Measurements from ENCODE around the gene HHAT.

DNA sequence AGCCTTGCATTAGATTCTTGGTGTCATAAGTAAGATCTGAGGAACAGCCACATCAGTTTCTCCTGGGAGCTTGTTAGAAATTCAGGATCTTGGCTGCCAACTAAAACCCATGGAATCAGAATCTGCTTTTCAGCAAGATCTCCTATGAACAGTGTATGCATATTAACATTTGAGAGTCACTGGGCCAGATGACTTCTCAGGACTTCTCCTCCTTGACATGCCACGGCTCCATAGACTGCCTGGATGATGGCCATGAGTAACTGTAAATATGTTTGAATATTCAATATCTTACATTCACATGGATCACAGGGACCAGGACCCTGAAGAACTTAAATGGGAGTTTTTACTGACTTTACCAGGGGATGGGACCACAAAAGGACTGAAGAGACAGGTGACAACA, 148.0 kb downstream of the HHAT start:
- TF ChIP-seq, protein P1, sequence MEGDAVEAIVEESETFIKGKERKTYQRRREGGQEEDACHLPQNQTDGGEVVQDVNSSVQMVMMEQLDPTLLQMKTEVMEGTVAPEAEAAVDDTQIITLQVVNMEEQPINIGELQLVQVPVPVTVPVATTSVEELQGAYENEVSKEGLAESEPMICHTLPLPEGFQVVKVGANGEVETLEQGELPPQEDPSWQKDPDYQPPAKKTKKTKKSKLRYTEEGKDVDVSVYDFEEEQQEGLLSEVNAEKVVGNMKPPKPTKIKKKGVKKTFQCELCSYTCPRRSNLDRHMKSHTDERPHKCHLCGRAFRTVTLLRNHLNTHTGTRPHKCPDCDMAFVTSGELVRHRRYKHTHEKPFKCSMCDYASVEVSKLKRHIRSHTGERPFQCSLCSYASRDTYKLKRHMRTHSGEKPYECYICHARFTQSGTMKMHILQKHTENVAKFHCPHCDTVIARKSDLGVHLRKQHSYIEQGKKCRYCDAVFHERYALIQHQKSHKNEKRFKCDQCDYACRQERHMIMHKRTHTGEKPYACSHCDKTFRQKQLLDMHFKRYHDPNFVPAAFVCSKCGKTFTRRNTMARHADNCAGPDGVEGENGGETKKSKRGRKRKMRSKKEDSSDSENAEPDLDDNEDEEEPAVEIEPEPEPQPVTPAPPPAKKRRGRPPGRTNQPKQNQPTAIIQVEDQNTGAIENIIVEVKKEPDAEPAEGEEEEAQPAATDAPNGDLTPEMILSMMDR (IDR thresholded peaks at IDR 0.05 in 4 of 5, conservative IDR thresholded peaks at IDR 0.05 in 1 of 5) = no peak
- no peak for TF ChIP-seq POLR2A (IDR thresholded peaks at IDR 0.05)

Measured in gastrocnemius medialis (tissue), 4 donors.